Epithelial cell of esophagus (primary cell): ENCODE data around the gene TFDP1.
A peak's percentile ranks its signal among the peaks of the same experiment; 100 is the strongest.

Experiments
- DNase-seq: peaks from one replicate; pipeline ENCODE4 v3.0.0; 2010; ENCODE audit warnings: low read depth
- H3K4me3 ChIP-seq: 2 replicates; pipeline ENCODE4 v1.5.1; 2011; ENCODE audit warnings: mild to moderate bottlenecking, low read length, control low read depth
- CTCF ChIP-seq: IDR thresholded peaks from 2 replicates; pipeline ENCODE4 v1.5.1; 2011; ENCODE audit warnings: low read depth, mild to moderate bottlenecking, low read length, control low read depth, inconsistent platforms; ENCODE audit not compliant: insufficient read depth; ENCODE audit errors: missing control alignments

Gene TFDP1

GRCh38 chr13:113582841-113583631, 1.5 kb upstream of the TFDP1 start:
- peak; percentile 8 for DNase-seq
- no peak overlapping the region for H3K4me3 ChIP-seq
- TF ChIP-seq CTCF = no peak

- H3K4me3 ChIP-seq = peak overlapping the region; percentile 59
- DNase-seq = no peak
- no peak for TF ChIP-seq CTCF
These were observed 518 bp downstream of the TFDP1 start for GRCh38 chr13:113584870-113585671.

- no peak for DNase-seq
- no peak for TF ChIP-seq CTCF
- H3K4me3 ChIP-seq = peak overlapping the region; percentile 59
These were observed 1.3 kb downstream of the TFDP1 start for GRCh38 chr13:113585896-113586295.

- no peak for TF ChIP-seq CTCF
- DNase-seq = no peak
- no peak overlapping the region for H3K4me3 ChIP-seq
These were observed 2.3 kb downstream of the TFDP1 start for GRCh38 chr13:113586661-113587479.

- no peak for DNase-seq
- no peak overlapping the region for H3K4me3 ChIP-seq
- no peak for TF ChIP-seq CTCF
These were observed 4.0 kb downstream of the TFDP1 start for GRCh38 chr13:113588394-113589111.

- H3K4me3 ChIP-seq = no peak overlapping the region
- no peak for DNase-seq
- no peak for TF ChIP-seq CTCF
These were observed 4.9 kb downstream of the TFDP1 start for GRCh38 chr13:113589251-113589960.
